GM21717 (cell line): ENCODE data around the gene CEBPE.

Experiments
- ATAC-seq: cut with Tn5 transposase; IDR thresholded peaks from one replicate; pipeline ENCODE4 v1.9.1; 2021; ENCODE audit warnings: mild to moderate bottlenecking, moderate library complexity; ENCODE audit not compliant: unreplicated experiment

CEBPE gene

GRCh38 chr14:23118506-23119362, at the start of gene CEBPE:
TSS of gene CEBPE (minus strand) at chr14:23119255. CDS start at chr14:23119091, 164 bp downstream.
- no peak for ATAC-seq

GRCh38 chr14:23168246-23168645, 49.2 kb upstream of the CEBPE start:
- no peak for ATAC-seq

- ATAC-seq, result no peak
These were observed 48.2 kb upstream of the CEBPE start for GRCh38 chr14:23167116-23167847.

GRCh38 chr14:23164949-23165348, 45.9 kb upstream of the CEBPE start:
- ATAC-seq, result no peak

- ATAC-seq, result no peak
These were observed 45.2 kb upstream of the CEBPE start for GRCh38 chr14:23164250-23164649.

- no peak for ATAC-seq
These were observed 44.8 kb upstream of the CEBPE start for GRCh38 chr14:23163830-23164229.

GRCh38 chr14:23162800-23163199, 43.7 kb upstream of the CEBPE start:
- no peak for ATAC-seq

GRCh38 chr14:23162005-23162404, 43.0 kb upstream of the CEBPE start:
- no peak for ATAC-seq

- no peak for ATAC-seq
These were observed 42.0 kb upstream of the CEBPE start for GRCh38 chr14:23160924-23161522.

- no peak for ATAC-seq
These were observed 40.5 kb upstream of the CEBPE start for GRCh38 chr14:23159532-23159931.

GRCh38 chr14:23158779-23159178, 39.7 kb upstream of the CEBPE start:
- no peak for ATAC-seq

GRCh38 chr14:23154964-23155587, 36.0 kb upstream of the CEBPE start:
- no peak for ATAC-seq

GRCh38 chr14:23153851-23154796, 35.1 kb upstream of the CEBPE start:
- no peak for ATAC-seq

GRCh38 chr14:23151342-23151741, 32.3 kb upstream of the CEBPE start:
- no peak for ATAC-seq

- ATAC-seq, result no peak
These were observed 30.7 kb upstream of the CEBPE start for GRCh38 chr14:23149745-23150144.

- no peak for ATAC-seq
These were observed 29.7 kb upstream of the CEBPE start for GRCh38 chr14:23148591-23149249.

GRCh38 chr14:23147676-23148075, 28.6 kb upstream of the CEBPE start:
- no peak for ATAC-seq

GRCh38 chr14:23146980-23147379, 27.9 kb upstream of the CEBPE start:
- ATAC-seq, result no peak

GRCh38 chr14:23146351-23146910, 27.4 kb upstream of the CEBPE start:
- ATAC-seq, result no peak
